HG03575 (cell line): ENCODE measurements around the gene PTGES.

Experiments used
- ATAC-seq: cut with Tn5 transposase; IDR thresholded peaks from one replicate; pipeline ENCODE4 v1.9.1; 2021; ENCODE audit not compliant: unreplicated experiment, insufficient number of reproducible peaks, low FRiP score; ENCODE audit errors: extremely low read depth

Gene PTGES

DNA sequence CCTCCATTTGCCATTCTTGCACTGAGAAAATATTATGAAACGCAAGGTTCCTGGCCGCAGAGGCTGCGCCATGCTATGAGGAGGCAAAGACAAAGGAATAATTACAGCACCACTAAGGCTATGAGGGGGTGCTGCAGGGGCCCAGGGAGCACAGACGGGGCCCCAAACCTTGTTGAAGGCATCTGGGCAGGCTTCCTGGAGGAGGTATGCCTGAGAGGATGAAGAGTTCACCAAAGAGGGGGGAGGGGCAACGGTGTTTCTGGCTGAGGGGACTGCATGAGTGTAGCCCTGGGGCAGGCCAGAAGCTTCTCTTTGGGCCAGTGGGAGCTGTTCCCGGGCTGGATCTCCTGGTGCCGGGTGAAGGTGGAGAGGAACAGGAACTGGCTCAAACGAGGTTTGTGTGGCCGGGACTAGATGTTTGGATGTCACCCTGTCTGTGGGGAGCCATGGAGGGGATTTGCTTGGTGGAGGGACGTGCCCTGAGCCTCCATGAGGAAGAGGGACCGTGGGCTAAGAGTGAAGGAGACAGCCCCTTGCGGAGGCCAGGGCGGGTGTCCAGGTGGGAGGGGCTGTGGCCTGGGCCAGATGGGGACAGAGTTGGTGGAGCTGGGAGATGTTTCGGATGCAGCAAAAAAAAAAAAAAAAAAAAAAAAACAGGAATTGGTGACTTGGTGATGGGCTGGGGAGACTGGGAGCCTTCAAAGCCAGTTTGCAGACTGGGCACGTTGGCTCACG lies 28.2 kb downstream of the PTGES start:
- ATAC-seq: no peak

DNA sequence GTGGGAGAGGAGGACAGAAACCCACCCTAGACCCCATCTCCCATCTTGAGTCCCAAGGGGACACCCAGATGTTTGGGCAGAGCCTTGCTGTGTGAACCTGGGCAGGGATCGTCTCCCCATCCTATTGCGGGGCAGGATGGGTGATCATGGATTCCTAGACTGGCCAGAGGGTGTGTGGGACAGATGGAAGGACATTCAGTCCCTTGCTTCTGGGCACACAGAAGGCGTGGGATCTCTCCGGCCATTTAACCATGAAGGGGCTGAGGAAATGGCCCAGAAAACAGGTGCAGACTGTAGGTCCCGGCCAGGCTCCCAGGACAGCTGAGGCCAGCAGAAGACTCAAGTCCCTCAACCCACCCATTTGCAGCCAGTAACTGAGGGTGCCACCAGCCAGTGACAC lies 29.9 kb downstream of the PTGES start:
- ATAC-seq: no peak

DNA sequence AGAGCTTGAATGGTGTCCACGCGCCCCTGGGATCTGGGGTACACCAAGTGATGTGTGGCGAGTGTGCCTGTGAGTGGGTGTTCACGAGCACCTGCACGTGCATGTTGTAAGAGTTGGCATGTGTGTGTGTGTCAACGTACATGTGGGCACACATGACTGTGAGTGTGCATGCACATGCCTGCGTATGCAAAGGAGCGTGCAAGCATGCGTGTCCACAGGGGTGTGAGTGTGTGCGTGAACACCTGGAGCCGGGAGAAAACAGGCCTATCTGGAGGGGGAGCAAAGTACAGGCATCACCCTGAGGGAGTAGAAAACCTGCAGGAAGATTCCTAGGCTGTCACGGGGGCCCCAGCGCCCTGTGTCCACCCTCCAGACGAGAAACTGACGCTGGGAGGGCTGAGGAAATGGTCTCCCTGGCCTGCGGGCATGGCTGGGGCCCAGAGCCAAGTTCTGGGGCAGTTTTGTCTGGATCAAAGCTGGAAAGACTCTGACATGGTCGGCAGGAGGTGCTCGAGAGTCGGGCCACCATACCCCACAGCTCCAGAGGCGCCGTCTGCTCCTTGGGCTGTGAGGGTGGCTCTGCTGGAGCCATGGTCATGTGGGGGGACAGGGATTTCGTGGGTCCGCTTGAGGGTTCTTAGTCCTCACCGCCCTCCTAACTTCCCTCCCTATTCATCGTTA lies 31.8 kb downstream of the PTGES start:
- no peak for ATAC-seq

DNA sequence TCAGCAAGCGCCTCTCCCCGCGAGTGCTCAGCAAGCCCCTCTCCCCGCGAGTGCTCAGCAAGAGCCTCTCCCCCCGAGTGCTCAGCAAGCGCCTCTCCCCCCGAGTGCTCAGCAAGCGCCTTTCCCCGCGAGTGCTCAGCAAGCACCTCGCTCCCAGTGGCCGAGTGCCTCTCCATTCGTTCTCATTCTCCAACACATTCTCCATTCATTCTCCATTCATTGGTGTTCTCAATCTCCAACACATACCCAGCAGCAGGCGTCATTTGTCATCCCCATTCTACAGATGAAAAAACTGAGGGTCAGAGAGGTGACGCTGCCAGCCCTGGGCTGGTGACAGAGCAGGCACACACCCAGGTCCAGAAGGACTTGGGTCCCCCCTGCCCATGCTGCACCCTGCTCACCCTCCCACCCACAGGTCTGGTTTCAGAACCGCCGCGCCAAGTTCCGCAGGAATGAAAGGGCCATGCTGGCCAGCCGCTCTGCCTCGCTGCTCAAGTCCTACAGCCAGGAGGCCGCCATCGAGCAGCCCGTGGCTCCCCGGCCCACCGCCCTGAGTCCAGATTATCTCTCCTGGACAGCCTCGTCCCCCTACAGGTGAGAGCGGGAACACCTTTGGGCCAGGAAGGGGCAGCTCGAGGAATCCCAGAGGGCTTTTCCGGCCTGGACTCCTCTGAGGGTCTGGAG lies 32.5 kb downstream of the PTGES start:
- no peak for ATAC-seq

DNA sequence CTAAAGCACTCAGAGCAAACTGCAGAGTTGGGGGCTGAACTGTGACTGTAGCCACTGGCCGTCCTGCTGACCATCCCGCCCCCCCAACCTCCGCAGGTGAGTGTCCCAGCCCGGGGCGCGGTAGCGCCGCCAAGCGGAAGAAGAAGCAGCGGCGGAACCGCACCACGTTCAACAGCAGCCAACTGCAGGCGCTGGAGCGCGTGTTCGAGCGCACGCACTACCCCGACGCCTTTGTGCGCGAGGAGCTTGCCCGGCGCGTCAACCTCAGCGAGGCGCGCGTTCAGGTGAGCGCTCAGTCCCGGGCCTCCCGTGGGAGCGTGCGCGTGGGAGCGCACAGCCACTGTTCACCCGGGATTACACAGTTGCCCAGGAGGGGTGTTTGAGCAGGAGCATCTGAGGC lies 33.7 kb downstream of the PTGES start:
- ATAC-seq: no peak

DNA sequence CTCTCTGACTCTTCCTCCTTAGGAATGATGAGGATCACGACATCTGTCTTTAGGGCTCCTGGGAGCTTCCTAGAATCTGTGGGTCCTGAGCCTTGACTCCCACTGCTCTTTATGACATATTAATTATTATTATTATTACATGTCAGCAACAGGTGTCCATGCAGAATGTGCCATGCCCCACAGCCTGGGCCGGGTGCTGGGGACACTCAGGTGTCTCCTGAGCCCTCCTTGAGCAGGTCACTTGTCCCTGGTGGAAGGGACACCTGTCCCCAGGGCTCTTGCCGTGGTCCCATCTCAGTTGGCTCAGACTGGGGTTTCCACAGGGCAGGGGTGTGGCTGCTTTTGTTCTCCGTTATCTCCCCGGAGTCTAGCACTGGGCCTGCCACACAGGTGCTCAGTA lies 34.2 kb downstream of the PTGES start:
- ATAC-seq: no peak

DNA sequence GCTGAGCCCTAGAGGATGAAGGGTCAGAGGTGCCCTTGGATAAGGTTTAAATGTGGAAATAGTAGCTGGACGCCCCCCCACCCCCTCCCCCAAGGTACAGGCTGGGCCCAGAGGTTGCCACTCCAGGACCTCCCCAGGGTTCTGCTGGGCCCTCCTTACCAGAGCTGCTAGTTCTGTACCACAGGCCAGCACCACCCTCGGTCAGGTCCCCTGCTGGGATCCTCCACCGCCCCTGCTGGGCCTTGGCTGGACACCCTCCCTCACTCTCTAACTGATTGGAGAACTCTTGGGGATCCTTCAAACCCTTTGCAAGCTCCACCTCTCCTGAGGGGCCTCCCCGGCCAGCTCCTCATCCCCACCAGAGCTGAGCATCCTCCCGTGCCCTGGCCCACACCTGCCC lies 34.9 kb downstream of the PTGES start:
- ATAC-seq: no peak

DNA sequence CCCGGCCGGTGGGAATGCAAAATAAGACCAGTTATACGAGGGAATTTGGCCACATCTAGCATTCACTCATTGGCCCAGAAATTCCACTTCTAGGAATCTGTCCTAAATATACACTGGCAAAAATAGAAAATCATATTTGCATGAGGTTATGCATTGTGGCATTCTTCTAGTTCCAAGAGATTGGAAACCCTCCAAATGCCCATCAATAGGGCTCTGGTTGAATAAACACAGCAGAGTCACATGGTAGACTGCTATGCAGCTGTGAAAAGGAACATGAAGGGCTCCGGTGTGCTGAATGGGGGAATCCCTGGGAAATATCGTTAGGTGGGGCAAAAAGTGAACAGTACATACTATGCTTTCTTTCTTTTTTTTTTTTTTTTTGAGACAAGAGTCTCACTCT lies 36.8 kb downstream of the PTGES start:
- no peak for ATAC-seq

DNA sequence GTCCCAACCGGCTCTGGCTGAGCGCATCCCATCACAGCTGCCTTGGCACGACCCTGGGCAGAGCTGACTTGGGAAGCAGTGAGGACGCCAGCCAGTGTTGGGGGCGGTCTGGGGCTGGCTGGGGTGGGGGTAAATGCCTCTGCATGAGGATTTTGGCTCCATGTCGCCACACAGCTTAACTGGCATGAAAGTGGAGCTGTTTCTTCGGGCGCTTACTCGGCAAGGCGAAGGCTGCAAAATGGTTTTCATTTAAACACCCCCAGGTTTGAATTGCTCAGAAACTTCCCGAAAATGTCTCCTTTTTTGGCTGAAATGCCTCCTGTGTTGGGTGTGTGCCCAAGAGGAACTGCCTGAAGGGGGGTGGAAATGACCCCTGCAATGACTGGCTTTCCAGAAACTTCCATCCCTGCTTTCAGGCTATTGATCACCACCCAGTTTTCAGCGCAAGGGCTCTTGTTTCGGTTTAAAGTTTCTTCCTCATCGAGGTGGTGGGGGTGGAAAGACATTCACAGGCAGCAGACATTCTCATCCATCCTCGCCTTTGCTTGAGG lies 38.3 kb downstream of the PTGES start:
- no peak for ATAC-seq

DNA sequence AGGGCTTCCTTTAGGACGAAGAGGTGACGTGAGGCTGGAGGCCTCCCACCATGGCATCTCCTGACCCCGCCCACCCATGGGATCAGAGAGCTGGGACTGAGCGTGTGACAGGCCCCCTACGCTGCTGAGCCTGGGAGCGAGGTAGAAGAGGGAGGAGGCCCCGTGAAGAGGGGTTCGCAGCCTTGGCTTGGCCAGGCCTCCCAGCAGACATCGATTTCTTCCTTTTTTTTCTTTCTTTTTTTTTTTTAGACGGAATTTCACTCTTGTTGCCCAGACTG lies 39.5 kb downstream of the PTGES start:
- ATAC-seq: no peak

DNA sequence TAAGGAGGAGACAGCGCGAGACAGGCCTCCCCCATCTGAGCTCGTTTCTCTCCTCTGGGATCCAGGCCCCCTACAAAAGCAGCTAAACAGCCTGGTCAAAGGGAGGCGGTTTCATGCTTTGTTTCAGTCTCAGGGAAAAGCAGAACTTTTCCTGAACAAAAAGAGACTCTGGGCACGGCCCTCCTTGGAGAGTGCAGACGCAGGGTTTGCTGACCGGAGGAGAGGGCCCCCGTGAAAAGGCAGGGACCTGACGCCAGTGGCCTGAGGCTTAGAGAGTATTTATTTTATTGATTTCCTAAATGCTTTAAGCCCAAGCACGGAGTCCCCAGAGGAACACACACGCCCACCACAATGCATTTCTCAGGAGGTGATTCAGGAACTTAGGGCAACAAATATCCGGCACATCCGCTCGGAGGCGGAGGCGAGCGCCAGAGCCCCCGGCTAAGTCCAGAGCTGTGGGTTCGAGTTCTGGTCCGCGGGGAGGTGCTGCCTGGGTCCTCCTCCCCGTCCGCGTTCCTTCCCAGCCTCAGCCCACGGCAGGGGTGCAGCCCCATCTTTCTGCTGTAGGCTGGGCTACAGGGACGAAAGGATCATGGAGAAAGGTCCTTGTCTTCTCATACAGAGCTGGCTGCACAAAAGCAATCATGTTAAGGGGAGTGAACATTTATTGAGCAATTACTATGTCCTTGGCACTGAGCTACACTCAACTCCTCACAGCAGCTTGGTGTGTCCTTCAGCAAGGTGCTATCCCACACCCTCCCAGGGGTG lies 40.0 kb downstream of the PTGES start:
- ATAC-seq: no peak

DNA sequence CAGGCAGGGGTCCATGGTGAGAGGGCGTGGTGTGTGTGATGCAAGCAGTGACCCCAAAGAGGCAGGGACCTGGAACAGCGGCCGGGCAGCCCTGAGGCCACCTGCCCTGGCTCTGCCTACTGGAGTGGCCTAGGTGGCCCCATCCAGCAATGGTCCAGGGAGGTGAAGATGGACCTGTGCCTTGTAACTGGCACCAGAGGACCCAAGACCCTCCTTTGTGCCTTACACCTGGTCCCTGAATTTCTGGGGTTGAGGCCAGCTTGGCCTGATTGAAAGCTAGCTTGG lies 42.7 kb downstream of the PTGES start:
- no peak for ATAC-seq

DNA sequence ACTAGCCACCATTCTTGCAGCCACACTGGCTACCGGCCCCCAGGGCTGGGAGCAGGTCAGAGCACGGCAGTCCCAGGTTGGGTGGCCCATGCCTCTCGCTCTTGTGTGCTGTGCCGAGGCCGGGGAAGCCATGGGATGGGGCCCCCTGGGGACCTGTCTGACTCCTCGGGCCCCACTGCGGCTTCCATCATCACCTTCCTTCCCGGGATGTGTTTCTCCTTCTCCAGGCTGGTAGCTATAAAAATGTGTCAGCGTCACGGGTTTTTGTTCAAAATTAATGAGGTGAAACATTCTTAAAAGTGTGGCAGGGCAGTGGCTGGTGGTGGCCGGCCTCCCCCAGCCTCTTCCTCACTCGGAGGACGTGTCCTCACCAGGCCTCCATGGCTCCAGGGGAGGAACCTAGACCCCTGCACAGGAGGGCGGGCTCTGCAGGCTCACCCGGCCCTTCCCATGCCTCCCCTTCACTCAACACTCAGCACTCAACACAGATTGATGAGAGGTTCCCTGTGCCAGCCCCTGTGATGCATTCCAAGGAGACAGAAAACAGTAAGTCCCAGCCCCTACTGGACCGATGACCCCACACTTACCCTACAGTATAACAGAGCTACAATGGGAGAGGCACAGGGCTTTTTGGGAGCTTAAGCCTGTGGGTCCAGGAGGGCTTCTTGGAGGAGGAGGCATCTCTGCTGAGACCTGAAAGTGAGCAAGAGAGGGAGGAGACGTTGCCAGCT lies 43.2 kb downstream of the PTGES start:
- no peak for ATAC-seq

DNA sequence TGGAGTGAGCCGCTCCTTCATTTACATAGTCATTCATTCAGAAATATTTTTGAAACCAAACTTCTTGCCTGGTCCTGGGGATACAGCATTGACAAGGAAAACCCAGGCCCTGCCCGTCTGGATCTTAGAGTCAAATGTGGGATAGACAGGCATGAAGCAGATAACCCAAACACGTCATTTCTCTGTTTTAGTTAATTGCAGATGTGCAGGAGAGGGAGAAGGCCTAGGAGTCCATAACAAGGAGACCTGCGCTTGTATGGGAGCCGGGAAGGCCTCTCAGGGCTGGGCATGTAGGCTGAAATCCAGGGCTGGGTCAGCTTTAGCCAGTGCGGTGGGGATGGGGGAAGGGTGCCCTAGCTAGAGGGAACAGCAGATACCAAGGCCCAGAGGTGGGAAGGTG lies 44.0 kb downstream of the PTGES start:
- no peak for ATAC-seq

DNA sequence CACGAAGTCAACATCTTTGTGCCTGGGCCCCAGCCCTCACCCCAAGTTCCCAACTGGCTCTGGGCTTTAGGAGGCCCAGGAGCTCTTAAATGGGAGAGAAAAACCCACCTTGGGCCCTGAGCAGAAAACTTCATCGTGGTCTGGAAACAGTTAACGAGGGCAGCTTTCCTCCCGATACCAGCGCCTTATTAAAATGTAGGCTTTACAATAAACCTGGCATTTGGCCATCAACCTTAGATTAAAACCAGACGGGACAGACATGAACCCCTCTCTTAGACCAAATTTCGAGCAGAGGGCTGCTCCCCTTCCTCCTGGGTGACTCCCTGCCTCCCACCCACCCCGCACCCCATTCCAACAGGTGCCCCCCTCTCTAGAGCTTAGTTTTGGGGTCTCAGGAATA lies 48.0 kb downstream of the PTGES start:
- no peak for ATAC-seq

DNA sequence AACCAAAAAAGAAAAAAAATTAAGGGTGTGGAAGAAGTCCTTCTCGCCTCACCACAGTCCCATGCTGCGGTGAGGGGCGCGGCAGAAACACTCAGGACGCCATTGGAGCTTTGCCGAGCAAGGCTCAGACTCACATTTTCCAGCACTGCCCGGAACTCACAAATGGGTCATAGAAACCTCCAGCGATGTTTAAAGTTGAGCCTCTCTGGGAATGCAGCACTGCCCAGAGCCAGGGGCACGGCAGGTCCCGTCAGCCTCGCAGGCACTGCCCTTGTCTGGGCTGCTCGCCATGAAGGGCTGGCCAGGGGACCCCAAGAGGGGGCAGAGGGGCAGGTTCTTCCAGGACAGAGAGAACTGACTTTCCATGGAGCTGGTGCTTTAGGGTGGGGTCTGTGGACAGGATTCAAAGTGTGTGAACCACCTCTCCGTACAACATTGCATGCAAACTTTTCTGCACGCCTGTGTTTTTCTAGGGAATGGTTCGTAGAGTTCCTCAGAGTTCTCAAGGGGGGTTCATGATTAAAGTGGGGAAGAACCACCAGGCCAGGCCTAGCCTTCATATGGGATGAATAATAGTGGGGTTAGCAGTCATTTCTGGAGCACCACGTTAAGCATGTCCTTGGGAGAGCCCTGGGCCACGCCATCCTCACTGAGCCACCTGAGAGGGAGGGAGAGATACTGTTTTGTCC lies 49.0 kb downstream of the PTGES start:
- ATAC-seq: no peak

DNA sequence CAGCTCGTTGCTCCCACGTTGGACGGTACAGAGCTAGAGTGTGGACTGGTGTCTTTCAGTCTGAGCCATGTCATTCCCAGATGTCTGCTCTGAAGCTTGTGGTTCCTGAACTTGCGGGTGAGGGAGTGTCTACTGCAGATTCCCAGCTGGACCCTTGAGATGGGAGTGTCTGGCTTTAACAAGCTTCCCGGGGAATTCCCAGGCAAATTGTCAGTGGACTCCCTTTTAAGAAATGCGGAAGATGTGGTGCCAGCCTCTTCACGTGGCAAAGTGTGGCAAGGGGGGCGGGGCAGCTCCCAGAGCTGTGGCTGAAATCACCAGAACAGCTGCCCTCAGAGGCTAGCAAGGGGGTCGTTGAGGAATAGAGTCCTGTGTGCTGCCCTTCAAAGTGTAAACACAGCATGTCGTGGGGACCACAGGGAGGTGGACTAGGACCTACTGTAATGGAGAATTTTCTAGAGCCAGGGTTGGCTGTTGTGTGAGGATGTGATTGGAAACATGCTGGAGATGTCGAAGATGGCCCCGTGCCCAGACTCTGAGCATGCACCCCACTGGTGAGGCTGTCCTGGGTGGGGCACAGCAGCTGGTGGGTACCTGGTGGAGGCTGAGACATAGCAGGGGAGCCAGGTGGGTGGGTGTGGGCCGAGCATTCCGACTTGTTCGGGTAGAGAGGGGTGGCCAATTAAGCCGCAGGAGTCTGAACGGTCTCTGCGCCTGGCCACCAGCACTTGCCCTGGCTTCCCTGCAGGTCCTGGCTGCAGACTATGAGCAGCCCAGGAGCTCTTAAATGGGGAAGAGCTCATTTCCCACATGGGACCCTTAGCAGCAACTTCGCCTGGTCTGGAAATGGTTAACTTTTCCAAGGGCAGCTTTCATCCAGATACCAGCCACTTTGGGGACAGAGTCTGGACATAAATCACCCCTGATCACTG lies 50.0 kb downstream of the PTGES start:
- no peak for ATAC-seq

DNA sequence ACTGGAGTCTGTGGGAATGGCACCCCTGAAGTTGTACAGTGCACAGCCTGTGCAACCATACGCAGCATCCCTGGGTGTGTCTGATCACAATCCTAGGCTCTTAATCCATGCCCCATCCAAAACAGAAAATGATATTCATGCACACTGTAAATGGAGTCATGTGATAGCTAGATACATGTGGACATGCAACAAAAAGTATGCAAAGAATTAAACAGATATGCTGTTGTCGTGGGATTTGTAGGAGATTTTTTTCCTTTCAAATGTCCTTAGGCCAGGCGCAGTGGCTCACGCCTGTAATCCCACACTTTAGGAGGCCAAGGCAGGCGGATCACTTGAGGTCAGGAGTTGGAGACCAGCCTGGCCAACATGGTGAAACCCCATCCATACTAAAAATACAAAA lies 51.3 kb downstream of the PTGES start:
- no peak for ATAC-seq
